Loucy (cell line): ENCODE data around the gene PTTG1IP.

ENCODE experiments used
- H2AFZ ChIP-seq: fragments of 200-600 bp; sonication (generic); 2 replicates; pipeline ENCODE4 v1.6.0; 2016; ENCODE audit warnings: antibody characterized with exemption, mild to moderate bottlenecking, low read length, moderate library complexity
- H3F3A ChIP-seq: fragments of 200-600 bp; 2 replicates; pipeline ENCODE4 v1.6.0; 2016; ENCODE audit warnings: antibody characterized with exemption, low read depth, mild to moderate bottlenecking
- H3K27me3 ChIP-seq: fragments of 200-600 bp; sonication (generic); 2 replicates; pipeline ENCODE4 v1.6.1; 2014; ENCODE audit warnings: low read length, mild to moderate bottlenecking; ENCODE audit not compliant: insufficient read depth, poor library complexity, severe bottlenecking
- H3K36me3 ChIP-seq: fragments of 200-600 bp; sonication (generic); 2 replicates; pipeline ENCODE4 v1.6.1; 2016; ENCODE audit warnings: low read length; ENCODE audit not compliant: insufficient read depth
- H3K4me1 ChIP-seq: fragments of 200-600 bp; sonication (generic); 2 replicates; pipeline ENCODE4 v1.5.1; 2014; ENCODE audit warnings: low read length, mild to moderate bottlenecking; ENCODE audit not compliant: insufficient read depth, poor library complexity, severe bottlenecking
- H3K4me2 ChIP-seq: fragments of 200-600 bp; sonication (generic); 2 replicates; pipeline ENCODE4 v1.6.0; 2014; ENCODE audit warnings: antibody characterized with exemption, low read length, low read depth, mild to moderate bottlenecking; ENCODE audit not compliant: poor library complexity, severe bottlenecking
- H3K4me3 ChIP-seq: fragments of 200-600 bp; sonication (generic); 2 replicates; pipeline ENCODE4 v1.5.1; 2014; ENCODE audit warnings: low read length, mild to moderate bottlenecking, mixed read lengths; ENCODE audit not compliant: poor library complexity, severe bottlenecking
- H3K79me2 ChIP-seq: fragments of 200-600 bp; sonication (generic); 2 replicates; pipeline ENCODE4 v1.6.1; 2014; ENCODE audit warnings: low read length; ENCODE audit not compliant: insufficient read depth
- H3K9ac ChIP-seq: fragments of 200-600 bp; sonication (generic); 2 replicates; pipeline ENCODE4 v1.6.0; 2014; ENCODE audit warnings: mild to moderate bottlenecking, low read depth, low read length, moderate library complexity; ENCODE audit not compliant: poor library complexity, severe bottlenecking
- H3K9me2 ChIP-seq: fragments of 200-600 bp; sonication (generic); replicated peaks from 2 replicates; pipeline ENCODE4 v1.6.1; 2016; ENCODE audit warnings: low read depth, low read length, mixed read lengths
- H3K9me3 ChIP-seq: fragments of 200-600 bp; sonication (generic); 2 replicates; pipeline ENCODE4 v1.6.1; 2014; ENCODE audit warnings: mild to moderate bottlenecking, antibody characterized with exemption, low read length, low read depth; ENCODE audit not compliant: insufficient read depth
- H4K20me1 ChIP-seq: fragments of 200-600 bp; sonication (generic); 2 replicates; pipeline ENCODE4 v1.6.0; 2014; ENCODE audit warnings: antibody characterized with exemption, low read length, mild to moderate bottlenecking; ENCODE audit not compliant: insufficient read depth, poor library complexity, severe bottlenecking
- CTCF ChIP-seq: fragments of 200-600 bp; sonication (generic); conservative IDR thresholded peaks from 2 replicates; pipeline ENCODE4 v1.5.1; 2014; ENCODE audit warnings: mild to moderate bottlenecking, antibody characterized with exemption, low read length
- EZH2phosphoT487 ChIP-seq: fragments of 200-600 bp; IDR thresholded peaks from 2 replicates; pipeline ENCODE4 v1.6.1; 2018; ENCODE audit warnings: antibody characterized with exemption, mild to moderate bottlenecking, moderate library complexity, borderline replicate concordance

PTTG1IP gene

GRCh38 chr21:44802396-44803153 is 70.9 kb downstream of the PTTG1IP start:
- peaks cover 12% of the 10 kb centered on the region for H3K4me1 ChIP-seq
- H3F3A ChIP-seq, result peaks cover 4% of the 10 kb centered on the region; the same call in 1 of the 2 replicates
- H4K20me1 ChIP-seq, result peaks cover 22% of the 10 kb centered on the region
- peak overlapping the region; percentile 97 for H3K4me3 ChIP-seq
- H3K9me2 ChIP-seq, result no peaks in the 10 kb centered on the region
- H3K36me3 ChIP-seq, result peaks cover 34% of the 10 kb centered on the region; the same call in 1 of the 2 replicates
- no peaks in the 10 kb centered on the region for H3K27me3 ChIP-seq
- TF ChIP-seq EZH2phosphoT487, result no peak
- no peaks in the 10 kb centered on the region for H3K9me3 ChIP-seq
- peak overlapping the region; percentile 91 for H3K9ac ChIP-seq
- peak overlapping the region; percentile 94; the same call in 1 of the 2 replicates for H2AFZ ChIP-seq
- H3K4me2 ChIP-seq, result peak overlapping the region; percentile 89
- H3K79me2 ChIP-seq, result peaks cover 62% of the 10 kb centered on the region

- H3K9me2 ChIP-seq, result no peaks in the 10 kb centered on the region
- H4K20me1 ChIP-seq, result peaks cover 22% of the 10 kb centered on the region
- H3K79me2 ChIP-seq, result peaks cover 70% of the 10 kb centered on the region
- no peak for TF ChIP-seq EZH2phosphoT487
- TF ChIP-seq CTCF, result no peak
- H3K9me3 ChIP-seq, result no peaks in the 10 kb centered on the region
- H3F3A ChIP-seq, result peaks cover 4% of the 10 kb centered on the region; the same call in 1 of the 2 replicates
- peak within 1 kb of the TSS; percentile 94 for H2AFZ ChIP-seq
- H3K4me2 ChIP-seq, result peak within 1 kb of the TSS; percentile 89
- H3K36me3 ChIP-seq, result peaks cover 26% of the 10 kb centered on the region; the same call in 1 of the 2 replicates
- no peaks in the 10 kb centered on the region for H3K27me3 ChIP-seq
- peak within 1 kb of the TSS; percentile 97 for H3K4me3 ChIP-seq
- H3K4me1 ChIP-seq, result peaks cover 12% of the 10 kb centered on the region
- H3K9ac ChIP-seq, result peak within 1 kb of the TSS; percentile 91
These were observed 71.8 kb downstream of the PTTG1IP start, which contains the start of gene UBE2G2 for GRCh38 chr21:44801468-44802395. Gene UBE2G2 (minus strand): TSS chr21:44801820. CDS start chr21:44801748, 72 bp downstream.

- Histone ChIP-seq H4K20me1 (peaks cover 24% of the 10 kb centered on the region), H3K4me2 (peak overlapping the region; percentile 89), H3K27me3 (no peaks in the 10 kb centered on the region), H3K9me3 (no peaks in the 10 kb centered on the region), H3K4me3 (peak overlapping the region; percentile 97), H3K4me1 (peaks cover 14% of the 10 kb centered on the region), H2AFZ (peak overlapping the region; percentile 94; the same call in 1 of the 2 replicates), H3K9ac (peak overlapping the region; percentile 91), H3K36me3 (peaks cover 19% of the 10 kb centered on the region; the same call in 1 of the 2 replicates), H3F3A (peaks cover 4% of the 10 kb centered on the region; the same call in 1 of the 2 replicates), H3K9me2 (no peaks in the 10 kb centered on the region), H3K79me2 (peaks cover 78% of the 10 kb centered on the region)
- TF ChIP-seq EZH2phosphoT487 (no peak), CTCF (peak; percentile 64)
These were observed 72.5 kb downstream of the PTTG1IP start for GRCh38 chr21:44800971-44801467.
